ENCODE measurements around the gene FAXC. TPM values are rescaled to one million over a fixed set of nuclear protein-coding genes. Genes with fewer than 3 reads are reported as not detected.

Gene FAXC
- total RNA-seq: not detected

DNA sequence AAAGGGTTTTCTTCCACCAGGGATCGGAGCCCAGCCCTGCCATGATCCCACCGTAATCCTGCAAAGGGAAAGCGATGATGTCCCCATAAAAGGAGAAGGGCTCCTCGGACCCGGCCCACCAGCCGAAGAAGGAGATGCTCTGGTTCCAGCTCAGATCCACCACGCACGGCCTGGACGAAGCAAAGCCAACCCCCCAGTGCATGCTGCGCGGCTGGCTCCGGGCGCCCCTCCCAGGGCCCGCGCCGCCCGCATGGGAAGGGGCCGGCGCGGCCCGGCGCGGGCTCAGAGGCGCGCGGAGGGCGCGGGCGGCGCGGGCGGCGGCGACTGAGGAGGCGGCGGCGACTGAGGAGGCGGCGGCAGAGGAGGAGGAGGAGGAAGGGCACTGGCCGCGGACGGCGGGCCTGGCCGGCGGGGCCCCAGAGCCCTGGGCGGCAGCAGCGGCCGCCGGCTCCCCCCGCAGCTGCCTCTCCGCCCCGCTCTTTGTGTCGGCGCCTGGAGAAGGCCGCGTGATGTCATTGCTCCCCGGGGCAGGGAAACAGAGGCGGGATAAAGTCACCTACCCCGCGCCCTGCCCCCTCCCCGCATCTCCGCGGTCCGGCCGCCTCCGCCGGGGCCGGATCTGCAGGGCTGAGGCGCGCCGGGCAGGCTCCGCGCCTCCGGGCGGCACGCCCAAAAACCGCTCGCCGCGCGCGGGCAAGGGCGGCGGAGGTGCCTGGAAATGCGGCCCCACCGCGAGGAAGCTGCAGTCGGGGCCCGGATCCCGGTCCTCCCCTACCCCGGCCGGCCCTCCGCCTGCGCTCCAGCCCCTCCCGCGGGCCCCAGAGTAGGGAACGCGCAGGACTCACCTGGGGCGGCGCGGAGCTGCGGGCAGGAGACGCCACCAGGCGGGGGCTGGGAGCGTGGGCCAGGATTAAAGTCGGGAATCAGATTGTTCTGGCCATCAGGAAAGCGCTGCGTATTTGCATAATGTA lies at the start of gene FAXC:
FAXC (minus strand) TSS at position 504 of the 971 bp plus-strand sequence; CDS start at position 202, 302 bp downstream.
- CTCF ChIA-PET: no interaction called here
- H3K27ac Mint-ChIP-seq: no peak within 1 kb of the TSS
- H3K36me3 Mint-ChIP-seq (ENCODE audit: low read depth): no peaks in the 10 kb centered on the region
- H3K9me3 Mint-ChIP-seq: no peaks in the 10 kb centered on the region
- no peaks in the 10 kb centered on the region for H3K4me1 Mint-ChIP-seq (ENCODE audit: low read depth)
- peak; percentile 9 for DNase-seq
- peak within 1 kb of the TSS; percentile 21 for H3K4me3 Mint-ChIP-seq
- peaks cover 50% of the 10 kb centered on the region for H3K27me3 Mint-ChIP-seq (ENCODE audit: low read depth)
- intact Hi-C loops (cut with micrococcal nuclease): loop anchor here (1.0 kb wide), 1 partner anchor 19 kb away; no protein-coding TSS in a partner anchor

DNA sequence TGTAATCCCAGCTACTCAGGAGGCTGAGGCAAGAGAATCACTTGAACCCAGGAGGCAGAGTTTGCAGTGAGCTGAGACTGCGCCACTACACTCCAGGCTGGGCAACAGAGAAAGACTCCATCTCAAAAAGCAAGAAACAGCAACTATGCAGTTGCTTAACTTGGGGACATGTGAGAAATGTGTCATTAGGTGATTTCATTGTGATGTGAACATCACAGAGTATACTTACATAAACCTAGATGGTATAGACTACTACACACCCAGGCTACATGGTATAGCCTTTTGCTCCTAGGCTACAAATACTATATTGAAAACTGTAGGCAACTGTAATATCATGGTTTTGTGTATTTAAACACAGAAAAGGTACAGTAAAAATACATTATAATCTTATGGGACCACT lies 47.8 kb upstream of the FAXC start:
- Mint-ChIP-seq H3K9me3 (no peaks in the 10 kb centered on the region), H3K36me3 (ENCODE audit: low read depth) (peaks cover 16% of the 10 kb centered on the region), H3K4me3 (no peak overlapping the region), H3K27me3 (ENCODE audit: low read depth) (no peaks in the 10 kb centered on the region), H3K27ac (no peak overlapping the region), H3K4me1 (ENCODE audit: low read depth) (peaks cover 11% of the 10 kb centered on the region)
- CTCF ChIA-PET: no interaction called here
- intact Hi-C loops (cut with micrococcal nuclease): no loop called here
- DNase-seq: no peak

DNA sequence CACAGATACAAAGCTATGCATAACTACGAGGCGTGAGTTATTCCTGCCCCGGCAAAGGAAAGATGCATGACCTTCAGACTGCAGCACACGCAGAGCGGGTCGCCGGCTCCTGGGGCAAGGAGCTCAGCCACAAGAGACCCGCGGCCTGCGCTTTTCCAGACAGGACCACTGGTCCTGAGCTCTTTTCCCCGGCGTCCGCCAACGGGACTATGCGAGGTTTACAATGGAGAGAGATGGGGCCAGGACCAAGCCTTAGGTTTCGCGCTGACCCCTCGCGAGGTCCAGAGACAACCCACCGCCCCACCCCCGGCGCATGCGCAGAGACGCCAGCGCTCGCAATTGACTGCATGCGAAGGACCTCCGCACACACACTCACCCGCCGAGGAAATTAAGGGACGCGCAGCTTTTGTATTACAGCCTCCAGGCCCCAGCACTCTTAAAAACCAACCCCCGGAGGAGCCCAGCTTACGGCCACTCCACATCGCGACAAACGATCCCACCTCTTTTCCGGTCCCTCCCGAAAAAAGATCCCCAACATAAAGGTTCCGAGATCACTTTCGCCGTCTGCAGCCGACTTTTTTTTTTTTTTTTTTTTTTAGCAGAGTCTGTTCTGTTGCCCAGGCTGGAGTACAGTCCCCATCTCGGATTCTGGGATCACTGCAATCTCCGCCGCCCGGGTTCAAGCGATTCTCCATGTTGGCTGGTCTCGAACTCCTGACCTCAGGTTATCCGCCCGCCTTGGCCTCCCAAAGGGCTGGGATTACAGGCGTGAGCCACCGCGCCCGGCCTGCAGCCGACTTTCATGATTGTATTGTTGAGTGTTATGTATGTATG lies 44.4 kb upstream of the FAXC start, which contains the start of gene COQ3:
COQ3 (minus strand) TSS at position 498 of the 834 bp plus-strand sequence; CDS start at position 482, 16 bp downstream.
- intact Hi-C loops (cut with micrococcal nuclease): loop anchor here (1.0 kb wide), 2 partner anchors 31 to 64 kb away; partner anchors contain the start of gene PNISR

DNA sequence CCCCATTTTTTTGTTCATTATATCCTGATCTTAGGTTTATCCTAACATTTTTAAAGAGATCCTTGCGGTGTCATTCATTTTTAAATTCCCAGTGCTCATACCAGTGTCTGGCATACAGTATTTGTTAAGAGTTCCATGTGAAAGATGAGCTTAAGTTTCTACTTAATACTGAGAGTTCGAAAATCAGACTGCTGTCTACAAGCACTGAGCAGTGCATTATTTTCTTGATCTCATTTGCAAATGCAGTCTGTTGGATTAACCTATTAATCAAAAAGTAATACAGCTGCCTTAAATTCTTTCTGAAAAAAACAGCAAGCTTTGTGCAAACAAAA lies 43.9 kb upstream of the FAXC start:
- DNase-seq: no peak
- Mint-ChIP-seq H3K4me1 (ENCODE audit: low read depth) (peaks cover 13% of the 10 kb centered on the region), H3K36me3 (ENCODE audit: low read depth) (peaks cover 2% of the 10 kb centered on the region), H3K4me3 (peak overlapping the region; percentile 91), H3K27me3 (ENCODE audit: low read depth) (no peaks in the 10 kb centered on the region), H3K9me3 (no peaks in the 10 kb centered on the region), H3K27ac (peak overlapping the region; percentile 91)
- intact Hi-C loops (cut with micrococcal nuclease): loop anchor here (1.0 kb wide), 1 partner anchor 63 kb away; no protein-coding TSS in a partner anchor
- CTCF ChIA-PET: interaction anchor here (0.7 to 1.6 kb wide), 5 partner anchors 33 to 63 kb away, joined by 3 to 10 read pairs (median 3); no protein-coding TSS in a partner anchor

More for the DNA sequence above, 44.4 kb upstream of the FAXC start, which contains the start of gene COQ3:
- Mint-ChIP-seq H3K27ac (peak within 1 kb of the TSS; percentile 91), H3K27me3 (ENCODE audit: low read depth) (no peaks in the 10 kb centered on the region), H3K9me3 (no peaks in the 10 kb centered on the region), H3K4me3 (peak within 1 kb of the TSS; percentile 91), H3K36me3 (ENCODE audit: low read depth) (peaks cover 2% of the 10 kb centered on the region), H3K4me1 (ENCODE audit: low read depth) (peaks cover 13% of the 10 kb centered on the region)
- DNase-seq: peak; percentile 66
- CTCF ChIA-PET: interaction anchor here (0.7 to 1.6 kb wide), 5 partner anchors 32 to 64 kb away, joined by 3 to 10 read pairs (median 3); no protein-coding TSS in a partner anchor

DNA sequence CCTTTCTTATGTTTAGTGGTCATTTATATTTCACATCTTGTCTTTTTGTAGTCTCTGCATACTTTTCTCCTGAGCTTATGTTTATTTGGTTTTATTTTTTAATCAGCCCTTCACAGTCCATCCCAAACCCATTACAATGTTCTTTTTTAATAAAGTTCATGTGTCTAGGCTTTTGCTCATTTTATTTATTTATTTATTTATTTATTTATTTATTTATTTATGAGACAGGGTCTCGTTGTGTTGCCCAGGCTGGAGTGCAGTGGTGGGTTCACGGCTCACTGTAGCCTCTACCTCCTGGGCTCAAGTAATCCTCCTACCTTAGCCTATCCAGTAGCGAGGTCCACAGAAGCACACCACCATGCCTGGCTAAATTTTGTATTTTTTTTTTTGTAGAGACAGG lies 41.4 kb upstream of the FAXC start:
- Mint-ChIP-seq H3K9me3 (no peaks in the 10 kb centered on the region), H3K27ac (no peak overlapping the region), H3K27me3 (ENCODE audit: low read depth) (no peaks in the 10 kb centered on the region), H3K4me1 (ENCODE audit: low read depth) (peaks cover 16% of the 10 kb centered on the region), H3K36me3 (ENCODE audit: low read depth) (no peaks in the 10 kb centered on the region), H3K4me3 (no peak overlapping the region)
- DNase-seq: no peak
- CTCF ChIA-PET: no interaction called here
- intact Hi-C loops (cut with micrococcal nuclease): no loop called here

DNA sequence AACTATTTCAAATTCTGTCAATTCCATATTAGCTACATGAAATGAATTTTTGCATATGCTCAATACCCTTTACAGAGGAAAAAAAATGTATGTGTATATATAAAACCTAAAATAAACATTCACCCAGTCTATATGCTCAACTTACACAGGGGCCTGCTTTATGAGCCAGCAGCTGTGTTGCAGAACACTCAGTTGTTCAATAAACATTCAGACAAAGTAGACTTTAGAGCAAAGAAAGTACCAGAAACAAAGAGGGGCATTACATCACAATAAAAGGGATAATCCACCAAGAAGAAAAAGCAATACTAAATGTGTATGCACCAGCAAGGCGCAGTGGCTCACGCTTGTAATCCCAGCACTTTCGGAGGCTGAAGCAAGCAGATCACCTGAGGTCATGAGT lies 35.0 kb upstream of the FAXC start:
- CTCF ChIA-PET: no interaction called here
- peaks cover 6% of the 10 kb centered on the region for H3K36me3 Mint-ChIP-seq (ENCODE audit: low read depth)
- no peaks in the 10 kb centered on the region for H3K9me3 Mint-ChIP-seq
- no peak overlapping the region for H3K27ac Mint-ChIP-seq
- intact Hi-C loops (cut with micrococcal nuclease): no loop called here
- H3K27me3 Mint-ChIP-seq (ENCODE audit: low read depth): no peaks in the 10 kb centered on the region
- no peak for DNase-seq
- H3K4me3 Mint-ChIP-seq: no peak overlapping the region
- peaks cover 5% of the 10 kb centered on the region for H3K4me1 Mint-ChIP-seq (ENCODE audit: low read depth)

DNA sequence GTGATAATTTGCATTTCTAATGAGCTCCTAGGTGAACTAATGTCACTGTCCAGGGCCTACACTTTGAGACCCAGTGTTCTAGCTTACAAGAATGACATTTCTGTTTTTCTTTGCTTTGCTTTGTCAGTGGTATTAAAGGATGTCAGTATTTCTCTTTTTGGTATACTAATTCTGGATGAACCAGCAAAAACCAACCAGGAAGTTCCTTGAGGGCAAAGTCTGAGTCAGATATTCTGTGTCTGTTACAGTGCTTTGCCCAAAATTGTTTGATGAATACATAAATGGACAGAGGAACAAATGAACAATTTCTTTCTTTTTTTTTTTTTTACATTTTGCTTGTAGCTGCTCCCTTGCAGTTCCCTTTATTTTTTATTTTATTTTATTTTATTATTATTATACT lies 29.2 kb upstream of the FAXC start:
- H3K27ac Mint-ChIP-seq: no peak overlapping the region
- no peaks in the 10 kb centered on the region for H3K9me3 Mint-ChIP-seq
- H3K27me3 Mint-ChIP-seq (ENCODE audit: low read depth): no peaks in the 10 kb centered on the region
- intact Hi-C loops (cut with micrococcal nuclease): no loop called here
- no peak overlapping the region for H3K4me3 Mint-ChIP-seq
- no peaks in the 10 kb centered on the region for H3K4me1 Mint-ChIP-seq (ENCODE audit: low read depth)
- DNase-seq: no peak
- peaks cover 13% of the 10 kb centered on the region for H3K36me3 Mint-ChIP-seq (ENCODE audit: low read depth)
- CTCF ChIA-PET: interaction anchor here (1.5 to 1.8 kb wide), 2 partner anchors 48 to 94 kb away, joined by 3 to 4 read pairs; no protein-coding TSS in a partner anchor

DNA sequence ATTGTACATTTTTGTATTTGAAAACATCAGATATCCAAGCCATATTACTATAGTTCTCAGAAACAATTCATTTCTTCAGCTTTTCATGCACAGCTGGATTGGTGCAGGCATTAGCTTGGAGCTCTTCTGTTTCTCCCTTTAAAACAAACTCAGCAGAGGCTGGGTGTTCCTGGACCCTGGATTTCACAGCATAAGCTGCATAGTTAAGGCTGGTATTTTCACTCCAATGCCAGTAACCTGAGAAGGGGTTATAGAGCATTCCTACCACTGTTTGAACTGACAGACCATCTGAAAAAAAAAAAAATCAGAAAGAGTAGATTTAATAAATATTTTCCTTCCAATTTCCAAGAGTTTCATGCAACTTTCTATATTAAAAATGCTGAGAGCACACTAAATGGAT lies 20.1 kb upstream of the FAXC start:
- intact Hi-C loops (cut with micrococcal nuclease): no loop called here
- Mint-ChIP-seq H3K4me1 (ENCODE audit: low read depth) (no peaks in the 10 kb centered on the region), H3K27me3 (ENCODE audit: low read depth) (no peaks in the 10 kb centered on the region), H3K27ac (no peak overlapping the region), H3K4me3 (no peak overlapping the region), H3K9me3 (no peaks in the 10 kb centered on the region), H3K36me3 (ENCODE audit: low read depth) (peaks cover 1% of the 10 kb centered on the region)
- CTCF ChIA-PET: interaction anchor here (1.7 kb wide), 1 partner anchor 39 kb away, joined by 4 read pairs; no protein-coding TSS in a partner anchor
- no peak for DNase-seq

DNA sequence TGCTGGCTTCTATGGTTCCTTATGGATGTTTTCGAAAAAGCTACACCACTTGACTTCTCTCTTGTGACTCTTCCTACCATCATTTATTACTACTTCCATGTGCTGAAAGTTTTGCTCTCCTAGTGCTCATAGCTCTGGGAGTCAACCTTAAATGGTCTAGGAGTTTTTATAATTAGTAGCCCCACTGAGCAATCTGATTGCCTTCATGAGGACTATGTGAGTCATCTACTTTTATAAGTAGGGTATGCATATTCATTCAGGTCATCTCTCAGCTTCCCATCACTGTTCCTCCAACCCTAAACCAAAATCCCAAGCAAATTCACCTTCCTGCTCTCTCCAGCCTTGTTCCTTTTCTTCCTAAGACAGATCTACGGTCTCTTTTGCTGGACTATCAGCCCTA lies 17.4 kb upstream of the FAXC start:
- intact Hi-C loops (cut with micrococcal nuclease): no loop called here
- Mint-ChIP-seq H3K4me1 (ENCODE audit: low read depth) (peaks cover 3% of the 10 kb centered on the region), H3K36me3 (ENCODE audit: low read depth) (peaks cover 1% of the 10 kb centered on the region), H3K9me3 (no peaks in the 10 kb centered on the region), H3K4me3 (no peak overlapping the region), H3K27me3 (ENCODE audit: low read depth) (no peaks in the 10 kb centered on the region), H3K27ac (no peak overlapping the region)
- DNase-seq: no peak
- CTCF ChIA-PET: interaction anchor here (0.5 kb wide), 1 partner anchor 348 kb away, joined by 3 read pairs; no protein-coding TSS in a partner anchor

DNA sequence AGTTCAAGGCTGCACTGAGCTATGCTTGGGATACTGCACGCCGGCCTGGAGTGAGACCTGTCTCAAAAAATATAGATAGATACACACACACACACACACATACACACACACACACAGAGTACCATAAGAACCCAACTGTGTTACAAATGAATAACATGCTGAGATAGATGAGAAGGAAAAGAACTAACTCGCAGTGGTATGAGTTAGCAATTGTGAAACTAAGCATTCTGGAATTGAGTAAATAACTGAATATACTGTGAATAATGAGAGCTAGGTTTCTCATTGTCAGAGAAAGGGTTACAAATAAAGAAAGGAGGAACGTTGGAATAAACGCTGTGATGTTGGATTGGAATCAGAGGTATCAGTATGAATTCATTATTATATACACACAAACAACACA lies 14.6 kb upstream of the FAXC start:
- Mint-ChIP-seq H3K27me3 (ENCODE audit: low read depth) (peaks cover 2% of the 10 kb centered on the region), H3K36me3 (ENCODE audit: low read depth) (no peaks in the 10 kb centered on the region), H3K4me1 (ENCODE audit: low read depth) (peaks cover 3% of the 10 kb centered on the region), H3K4me3 (no peak overlapping the region), H3K9me3 (no peaks in the 10 kb centered on the region), H3K27ac (no peak overlapping the region)
- DNase-seq: no peak
- intact Hi-C loops (cut with micrococcal nuclease): loop anchor here (1.0 to 2.0 kb wide), 2 partner anchors 33 to 61 kb away; partner anchors contain the start of gene PNISR
- CTCF ChIA-PET: no interaction called here

DNA sequence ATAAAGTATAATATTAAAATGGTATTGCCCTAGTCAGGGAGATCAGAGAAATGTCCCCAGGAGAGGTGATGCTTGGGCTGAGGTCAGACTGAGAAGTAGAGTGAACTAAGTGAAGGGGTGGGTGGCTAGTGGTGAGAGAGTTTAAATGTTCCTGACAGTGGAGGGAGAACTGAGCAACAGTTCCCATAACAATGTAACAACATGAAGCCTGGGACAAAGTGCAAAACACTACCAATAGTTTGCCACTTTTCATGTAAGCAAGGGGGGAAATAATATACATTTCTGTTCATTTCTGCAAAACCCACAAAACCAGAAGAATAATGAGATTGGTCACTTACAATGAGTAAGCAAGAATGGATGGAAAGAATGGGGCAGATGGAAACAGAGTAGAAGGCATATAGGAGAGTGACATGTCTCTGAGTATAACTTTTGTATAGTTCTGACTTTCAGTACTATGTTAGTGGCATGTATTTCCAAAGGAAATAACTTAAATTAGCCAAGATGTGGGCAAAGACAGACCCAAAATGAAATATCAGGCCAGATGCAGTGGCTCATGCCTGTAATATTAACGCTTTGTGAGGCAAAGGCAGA lies 13.3 kb upstream of the FAXC start:
- intact Hi-C loops (cut with micrococcal nuclease): no loop called here
- Mint-ChIP-seq H3K27me3 (ENCODE audit: low read depth) (peaks cover 2% of the 10 kb centered on the region), H3K27ac (no peak overlapping the region)

DNA sequence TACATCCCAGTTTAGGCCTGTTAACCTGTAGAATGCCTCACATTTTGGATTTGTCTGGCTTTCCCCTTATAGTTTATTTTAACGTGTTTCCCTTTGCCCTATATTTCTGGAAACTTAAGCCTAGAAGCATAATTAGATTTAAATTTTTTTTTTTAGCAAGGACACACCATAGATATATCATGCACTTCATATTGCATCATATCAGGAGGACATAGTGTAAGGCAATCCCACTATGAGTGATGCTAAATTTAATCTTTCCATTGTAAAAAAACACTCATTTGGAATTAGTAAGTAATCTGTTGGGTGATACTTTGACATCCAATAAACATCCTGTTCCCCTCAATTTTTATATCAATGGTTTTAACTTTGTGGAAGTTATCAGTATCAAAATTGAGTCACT lies 10.3 kb upstream of the FAXC start:
- Mint-ChIP-seq H3K9me3 (no peaks in the 10 kb centered on the region), H3K27ac (no peak overlapping the region), H3K4me1 (ENCODE audit: low read depth) (peaks cover 3% of the 10 kb centered on the region), H3K4me3 (no peak overlapping the region), H3K27me3 (ENCODE audit: low read depth) (peaks cover 13% of the 10 kb centered on the region), H3K36me3 (ENCODE audit: low read depth) (no peaks in the 10 kb centered on the region)
- intact Hi-C loops (cut with micrococcal nuclease): no loop called here
- CTCF ChIA-PET: no interaction called here
- DNase-seq: no peak

More for the DNA sequence above, 13.3 kb upstream of the FAXC start:
- H3K4me1 Mint-ChIP-seq (ENCODE audit: low read depth): peaks cover 3% of the 10 kb centered on the region
- no peak overlapping the region for H3K4me3 Mint-ChIP-seq
- CTCF ChIA-PET: no interaction called here
- no peak for DNase-seq
- H3K36me3 Mint-ChIP-seq (ENCODE audit: low read depth): no peaks in the 10 kb centered on the region
- no peaks in the 10 kb centered on the region for H3K9me3 Mint-ChIP-seq
